Measurements from ENCODE around the gene PTPN6. TPM values are rescaled to one million over a fixed set of nuclear protein-coding genes. Genes with fewer than 3 reads are reported as not detected.
A peak's percentile ranks its signal among the peaks of the same experiment; 100 is the strongest.

The PTPN6 gene
- total RNA-seq, 1 experiment from 2014 or later = 19.8 TPM

GRCh38 chr12:6929466-6930452 lies 21.4 kb upstream of the PTPN6 start:
- H4K91ac ChIP-seq (ENCODE audit: insufficient read length, low read depth, low read length) = no peak overlapping the region
- H3K4me1 ChIP-seq (ENCODE audit: insufficient read depth, low read length) = no peaks in the 10 kb centered on the region; the same call in 1 of the 2 replicates
- H3K9me3 ChIP-seq (ENCODE audit: control insufficient read depth, low read depth, low read length) = no peaks in the 10 kb centered on the region
- no peak overlapping the region for H3K14ac ChIP-seq (ENCODE audit: insufficient read depth, low read length)
- Mint-ChIP-seq H3K27ac (peak overlapping the region in 2 of 3 experiments; percentile 39 to 87; a peak in 4 of 7 replicates), H3K9me3 (peaks cover 0 to 2% of the 10 kb centered on the region in 2 experiments; a peak in 1 of 5 replicates), H3K4me3 (peak overlapping the region; percentile 96 to 98), H3K27me3 (ENCODE audit: low read depth) (peaks cover 1% of the 10 kb centered on the region; the same call in 1 of the 2 replicates), H3K36me3 (ENCODE audit: insufficient read depth in 1 of 3, low read depth in 3 of 3) (peaks cover 15 to 46% (median 26%) of the 10 kb centered on the region in 3 experiments; a peak in 6 of 7 replicates), H3K4me1 (peaks cover 48 to 53% of the 10 kb centered on the region in 2 experiments)
- DNase-seq = no peak
- H3K23ac ChIP-seq (ENCODE audit: insufficient read length, low read depth, low read length) = no peak overlapping the region
- H2BK20ac ChIP-seq (ENCODE audit: low read depth, low read length, poor library complexity, severe bottlenecking) = no peak overlapping the region
- no peak overlapping the region for H3K4ac ChIP-seq (ENCODE audit: low read depth, low read length)
- no peak overlapping the region for H3K27ac ChIP-seq (ENCODE audit: insufficient read length, low read depth, low read length)
- no peak overlapping the region for H3T11ph ChIP-seq (ENCODE audit: low read length)
- H2BK120ac ChIP-seq (ENCODE audit: low read depth, low read length, poor library complexity, severe bottlenecking) = no peak overlapping the region
- H4K5ac ChIP-seq (ENCODE audit: insufficient read length, low read depth, low read length) = no peak overlapping the region
- peaks cover 24% of the 10 kb centered on the region; the same call in 1 of the 2 replicates for H3K79me2 ChIP-seq (ENCODE audit: insufficient read depth, low read length)
- H3K23me2 ChIP-seq (ENCODE audit: insufficient read length, low read depth, low read length, poor library complexity, severe bottlenecking) = peaks cover 30% of the 10 kb centered on the region
- H2AFZ ChIP-seq (ENCODE audit: low read length) = no peak overlapping the region
- H4K8ac ChIP-seq (replicated peaks; ENCODE audit: insufficient read length, low read depth, low read length) = no peak overlapping the region
- WGBS (ENCODE audit: extremely low coverage, insufficient read length, low lambda C conversion rate) = no CpG with 5 or more reads among the region's 7 CpGs
- no peak overlapping the region for H2AK5ac ChIP-seq (ENCODE audit: insufficient read length, low read length)
- TF ChIP-seq, protein P1, sequence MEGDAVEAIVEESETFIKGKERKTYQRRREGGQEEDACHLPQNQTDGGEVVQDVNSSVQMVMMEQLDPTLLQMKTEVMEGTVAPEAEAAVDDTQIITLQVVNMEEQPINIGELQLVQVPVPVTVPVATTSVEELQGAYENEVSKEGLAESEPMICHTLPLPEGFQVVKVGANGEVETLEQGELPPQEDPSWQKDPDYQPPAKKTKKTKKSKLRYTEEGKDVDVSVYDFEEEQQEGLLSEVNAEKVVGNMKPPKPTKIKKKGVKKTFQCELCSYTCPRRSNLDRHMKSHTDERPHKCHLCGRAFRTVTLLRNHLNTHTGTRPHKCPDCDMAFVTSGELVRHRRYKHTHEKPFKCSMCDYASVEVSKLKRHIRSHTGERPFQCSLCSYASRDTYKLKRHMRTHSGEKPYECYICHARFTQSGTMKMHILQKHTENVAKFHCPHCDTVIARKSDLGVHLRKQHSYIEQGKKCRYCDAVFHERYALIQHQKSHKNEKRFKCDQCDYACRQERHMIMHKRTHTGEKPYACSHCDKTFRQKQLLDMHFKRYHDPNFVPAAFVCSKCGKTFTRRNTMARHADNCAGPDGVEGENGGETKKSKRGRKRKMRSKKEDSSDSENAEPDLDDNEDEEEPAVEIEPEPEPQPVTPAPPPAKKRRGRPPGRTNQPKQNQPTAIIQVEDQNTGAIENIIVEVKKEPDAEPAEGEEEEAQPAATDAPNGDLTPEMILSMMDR (conservative IDR thresholded peaks at IDR 0.05) = no peak
- H3K4me2 ChIP-seq (ENCODE audit: insufficient read depth, insufficient read length, low read length) = peak overlapping the region; percentile 74
- no peak overlapping the region for H2BK12ac ChIP-seq (ENCODE audit: insufficient read length, low read depth, low read length)
- H3K27me3 ChIP-seq (ENCODE audit: insufficient read depth, low read length) = no peaks in the 10 kb centered on the region
- H2BK5ac ChIP-seq (ENCODE audit: insufficient read length, low read length) = no peak overlapping the region
- H2BK15ac ChIP-seq (ENCODE audit: low read depth, low read length) = no peak overlapping the region
- H4K20me1 ChIP-seq (ENCODE audit: control insufficient read depth, insufficient read depth, insufficient read length) = no peaks in the 10 kb centered on the region
- H3K79me1 ChIP-seq (ENCODE audit: insufficient read depth, low read depth, low read length, poor library complexity, severe bottlenecking) = no peaks in the 10 kb centered on the region
- no peak overlapping the region for H3K56ac ChIP-seq (ENCODE audit: insufficient read length, low read depth, low read length)
- no peak overlapping the region for H3K18ac ChIP-seq (ENCODE audit: insufficient read length, low read depth, low read length)
- peak overlapping the region; percentile 60 for H3K9ac ChIP-seq (ENCODE audit: extremely low read depth, insufficient read length, low read length)

Data from H9 (cell line).